Measurements from ENCODE around the gene CCNA2.

CCNA2 gene

DNA sequence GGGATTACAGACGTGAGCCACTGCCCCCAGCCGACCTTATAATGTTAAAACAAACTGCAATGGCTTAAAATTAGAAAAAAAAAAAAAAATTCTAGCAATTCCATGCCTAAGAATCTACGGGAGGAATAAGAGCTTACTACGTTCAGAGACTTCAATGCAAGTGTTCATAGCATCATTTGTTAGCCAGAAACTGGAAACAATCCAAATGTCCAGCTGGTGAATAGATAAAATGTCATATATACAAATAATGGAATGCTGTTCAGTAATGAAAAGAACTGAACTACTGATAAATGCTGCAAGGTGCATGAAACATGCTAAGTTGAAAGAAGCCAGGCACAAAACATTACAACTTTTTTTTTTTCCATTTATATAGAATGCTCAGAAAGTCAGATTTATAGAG lies 17.3 kb downstream of the CCNA2 start:
- H3K27me3 ChIP-seq (ENCODE audit: insufficient read depth, low read length) = no peaks in the 10 kb centered on the region
- H3K36me3 ChIP-seq (ENCODE audit: insufficient read depth, low read length) = peaks cover 59% of the 10 kb centered on the region
- no peak overlapping the region for H3K4me3 ChIP-seq (ENCODE audit: low read depth, low read length)
- peaks cover 18% of the 10 kb centered on the region for H3K4me1 ChIP-seq (ENCODE audit: control insufficient read depth, insufficient read depth, low read length, unreplicated experiment)
- H3K79me2 ChIP-seq (ENCODE audit: control insufficient read depth, insufficient read depth, low read length, unreplicated experiment) = peaks cover 38% of the 10 kb centered on the region
- no peak overlapping the region for H3K27ac ChIP-seq (ENCODE audit: low read depth, low read length)
- H2AFZ ChIP-seq (ENCODE audit: low read length, unreplicated experiment) = no peak overlapping the region

DNA sequence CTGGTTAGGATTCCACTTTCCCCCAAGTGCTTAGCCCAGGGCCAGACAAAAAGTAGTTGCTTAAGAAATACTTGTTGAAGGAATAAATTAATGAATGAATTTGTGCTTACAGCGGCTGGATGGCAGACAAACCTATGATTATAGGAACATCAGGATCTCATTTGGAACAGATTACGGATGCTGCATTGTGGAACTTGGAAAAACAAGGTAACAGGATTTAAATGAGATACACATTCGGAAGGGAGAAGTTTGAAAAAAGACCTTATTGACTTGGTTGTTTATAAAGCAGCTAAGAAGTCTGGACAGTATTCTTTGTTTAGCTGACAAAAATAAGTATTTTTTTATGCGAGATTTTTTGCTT lies 22.0 kb downstream of the CCNA2 start:
- peaks cover 41% of the 10 kb centered on the region for H3K79me2 ChIP-seq (ENCODE audit: control insufficient read depth, insufficient read depth, low read length, unreplicated experiment)
- H3K4me1 ChIP-seq (ENCODE audit: control insufficient read depth, insufficient read depth, low read length, unreplicated experiment) = peaks cover 28% of the 10 kb centered on the region
- H3K4me3 ChIP-seq (ENCODE audit: low read depth, low read length) = peak overlapping the region; percentile 100
- H3K36me3 ChIP-seq (ENCODE audit: insufficient read depth, low read length) = peaks cover 33% of the 10 kb centered on the region
- no peaks in the 10 kb centered on the region for H3K27me3 ChIP-seq (ENCODE audit: insufficient read depth, low read length)
- peak overlapping the region; percentile 96 for H2AFZ ChIP-seq (ENCODE audit: low read length, unreplicated experiment)
- peak overlapping the region; percentile 81 for H3K27ac ChIP-seq (ENCODE audit: low read depth, low read length)

DNA sequence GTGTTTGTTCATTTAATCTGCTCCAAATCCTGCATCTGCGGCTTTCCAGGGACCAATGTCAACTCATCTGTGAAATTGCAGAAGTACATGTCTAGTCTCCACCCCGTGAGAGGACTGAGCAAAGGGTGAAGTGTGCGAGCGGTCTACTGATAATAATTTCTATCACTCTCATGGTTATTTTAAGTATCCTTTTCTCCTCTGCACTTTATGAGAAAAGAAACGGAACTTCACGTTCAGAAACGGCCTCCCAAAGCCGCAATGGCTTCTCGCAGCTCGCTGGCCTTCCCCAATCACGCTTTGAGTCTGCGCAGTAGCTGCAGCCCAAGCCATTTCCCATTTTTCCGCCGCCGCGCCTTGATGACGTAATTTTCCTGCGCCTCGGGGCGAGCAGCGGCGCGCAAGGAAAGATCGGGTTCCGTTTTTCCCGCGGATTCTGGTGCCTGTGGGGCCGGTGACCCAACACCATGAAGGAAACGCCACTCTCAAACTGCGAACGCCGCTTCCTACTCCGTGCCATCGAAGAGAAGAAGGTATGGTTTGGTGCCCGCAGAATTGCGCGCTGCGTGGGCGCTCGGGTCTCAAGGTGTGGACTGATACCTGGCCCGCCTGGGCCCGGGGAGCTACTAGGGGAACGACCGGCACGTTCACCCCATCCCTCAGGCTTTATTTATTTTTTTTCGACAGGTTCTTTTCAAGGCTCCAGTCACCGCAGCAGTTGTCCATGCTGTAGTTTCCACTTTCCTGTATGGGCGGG lies 22.5 kb downstream of the CCNA2 start, which contains the start of gene EXOSC9:
EXOSC9 (plus strand) TSS at position 363 of the 754 bp plus-strand sequence; CDS start at position 465, 102 bp downstream.
- H3K4me1 ChIP-seq (ENCODE audit: control insufficient read depth, insufficient read depth, low read length, unreplicated experiment) = peaks cover 28% of the 10 kb centered on the region
- no peaks in the 10 kb centered on the region for H3K27me3 ChIP-seq (ENCODE audit: insufficient read depth, low read length)
- H3K27ac ChIP-seq (ENCODE audit: low read depth, low read length) = peak within 1 kb of the TSS; percentile 81
- H3K79me2 ChIP-seq (ENCODE audit: control insufficient read depth, insufficient read depth, low read length, unreplicated experiment) = peaks cover 41% of the 10 kb centered on the region
- H2AFZ ChIP-seq (ENCODE audit: low read length, unreplicated experiment) = peak within 1 kb of the TSS; percentile 99
- H3K36me3 ChIP-seq (ENCODE audit: insufficient read depth, low read length) = peaks cover 28% of the 10 kb centered on the region
- peak within 1 kb of the TSS; percentile 100 for H3K4me3 ChIP-seq (ENCODE audit: low read depth, low read length)

DNA sequence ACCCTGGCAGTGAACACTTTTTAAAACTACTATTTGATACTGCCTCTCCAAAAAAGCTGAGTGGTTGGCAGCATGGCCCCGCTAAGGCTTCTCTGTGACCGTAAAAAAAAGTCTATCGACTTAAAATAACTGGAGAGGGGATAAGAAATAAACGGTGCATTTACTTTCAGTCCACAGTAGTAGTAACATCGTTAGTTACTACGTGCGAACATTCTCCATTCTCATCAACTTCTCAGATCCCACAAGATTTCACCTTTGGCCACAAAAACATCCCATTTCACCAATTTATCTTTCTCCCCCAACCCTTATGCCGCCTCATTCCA lies 23.1 kb downstream of the CCNA2 start:
- Histone ChIP-seq H3K79me2 (ENCODE audit: control insufficient read depth, insufficient read depth, low read length, unreplicated experiment) (peaks cover 41% of the 10 kb centered on the region), H3K36me3 (ENCODE audit: insufficient read depth, low read length) (peaks cover 28% of the 10 kb centered on the region), H3K27me3 (ENCODE audit: insufficient read depth, low read length) (no peaks in the 10 kb centered on the region), H3K4me1 (ENCODE audit: control insufficient read depth, insufficient read depth, low read length, unreplicated experiment) (peaks cover 28% of the 10 kb centered on the region), H3K4me3 (ENCODE audit: low read depth, low read length) (peak overlapping the region; percentile 100), H2AFZ (ENCODE audit: low read length, unreplicated experiment) (peak overlapping the region; percentile 99), H3K27ac (ENCODE audit: low read depth, low read length) (peak overlapping the region; percentile 81)

DNA sequence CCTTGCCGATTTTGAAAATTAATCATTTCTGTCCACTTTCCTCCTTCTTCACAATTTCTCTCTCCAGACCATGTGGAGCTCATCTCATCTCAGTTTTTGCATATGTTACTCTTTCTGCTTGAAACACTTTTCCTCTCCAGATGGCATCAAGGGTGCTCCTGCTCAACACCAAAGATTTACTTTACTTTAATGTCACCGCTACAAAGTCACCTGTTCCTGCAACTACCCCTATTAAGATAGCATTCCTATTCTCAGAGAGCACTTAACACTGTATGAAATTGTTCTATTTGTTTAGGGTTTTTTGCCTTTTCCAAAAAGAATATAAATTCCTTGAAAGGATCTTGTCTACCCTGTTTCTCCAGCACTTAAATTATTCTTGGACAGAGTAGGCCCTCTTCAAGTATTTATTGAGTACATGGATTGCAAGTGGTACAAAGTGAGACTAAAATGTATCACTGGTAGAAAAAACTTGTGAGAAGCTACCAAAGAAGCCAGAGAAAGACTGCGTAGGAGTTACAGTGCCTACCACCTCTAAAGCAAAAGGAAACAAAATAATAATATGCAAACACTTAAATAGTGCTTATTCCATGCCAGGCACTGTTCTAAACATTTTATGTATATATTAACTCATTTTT lies 23.7 kb downstream of the CCNA2 start:
- no peak overlapping the region for H3K4me3 ChIP-seq (ENCODE audit: low read depth, low read length)
- no peak overlapping the region for H3K27ac ChIP-seq (ENCODE audit: low read depth, low read length)
- H3K79me2 ChIP-seq (ENCODE audit: control insufficient read depth, insufficient read depth, low read length, unreplicated experiment) = peaks cover 35% of the 10 kb centered on the region
- H3K4me1 ChIP-seq (ENCODE audit: control insufficient read depth, insufficient read depth, low read length, unreplicated experiment) = peaks cover 28% of the 10 kb centered on the region
- no peaks in the 10 kb centered on the region for H3K27me3 ChIP-seq (ENCODE audit: insufficient read depth, low read length)
- peak overlapping the region; percentile 85 for H2AFZ ChIP-seq (ENCODE audit: low read length, unreplicated experiment)
- peaks cover 23% of the 10 kb centered on the region for H3K36me3 ChIP-seq (ENCODE audit: insufficient read depth, low read length)

DNA sequence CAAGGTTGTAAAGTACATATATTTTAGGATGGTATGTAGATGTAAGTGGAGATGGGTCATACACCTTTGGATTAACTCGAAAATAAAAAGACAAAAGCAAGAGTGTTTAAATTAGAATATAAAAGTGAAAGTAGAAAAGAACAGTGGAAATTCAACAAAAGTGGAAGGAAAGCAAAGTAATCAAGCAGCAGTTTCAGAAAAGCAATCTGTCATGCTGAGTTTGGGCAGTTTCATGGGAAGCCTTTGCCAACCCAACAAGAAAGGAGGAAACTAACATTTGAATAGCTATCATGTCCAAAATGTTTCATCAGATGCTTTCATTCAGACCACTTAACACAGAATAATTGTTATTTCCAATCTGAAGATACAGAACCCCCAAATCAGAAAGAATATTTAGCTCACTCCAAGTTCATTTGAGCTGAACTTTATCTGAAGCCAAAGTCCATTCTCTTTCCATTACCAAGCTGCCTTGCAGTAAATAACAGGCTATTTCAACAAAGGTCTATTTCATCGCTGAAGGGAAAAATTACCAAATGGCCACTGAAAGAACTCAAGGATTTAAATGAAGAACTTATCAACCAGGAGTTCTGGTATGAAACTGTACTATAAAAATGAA lies 24.4 kb downstream of the CCNA2 start:
- Histone ChIP-seq H3K36me3 (ENCODE audit: insufficient read depth, low read length) (peaks cover 16% of the 10 kb centered on the region), H3K4me1 (ENCODE audit: control insufficient read depth, insufficient read depth, low read length, unreplicated experiment) (peaks cover 25% of the 10 kb centered on the region), H3K79me2 (ENCODE audit: control insufficient read depth, insufficient read depth, low read length, unreplicated experiment) (peaks cover 28% of the 10 kb centered on the region), H3K27me3 (ENCODE audit: insufficient read depth, low read length) (no peaks in the 10 kb centered on the region), H3K27ac (ENCODE audit: low read depth, low read length) (no peak overlapping the region), H2AFZ (ENCODE audit: low read length, unreplicated experiment) (peak overlapping the region; percentile 85), H3K4me3 (ENCODE audit: low read depth, low read length) (peak overlapping the region; percentile 10; the same call in 1 of the 2 replicates)

DNA sequence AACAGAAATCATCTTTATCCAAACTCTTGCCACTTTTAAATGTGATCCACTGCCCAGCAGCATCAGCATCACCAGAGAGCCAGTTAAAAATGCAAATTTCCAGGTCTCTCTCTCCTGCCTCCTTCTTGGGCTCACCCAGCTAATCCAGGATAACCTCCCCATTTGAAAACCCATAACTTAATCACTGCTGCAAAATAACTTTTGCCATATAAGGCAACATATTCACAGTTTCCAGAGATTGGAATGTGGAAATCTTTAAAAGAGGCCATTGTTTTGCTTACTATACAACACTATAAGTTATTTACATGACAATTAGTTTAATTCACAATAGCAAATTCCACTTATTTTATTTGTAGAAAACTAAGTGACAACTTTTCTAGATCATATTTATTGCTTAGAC lies 27.4 kb downstream of the CCNA2 start:
- Histone ChIP-seq H3K27me3 (ENCODE audit: insufficient read depth, low read length) (no peaks in the 10 kb centered on the region), H3K4me3 (ENCODE audit: low read depth, low read length) (no peak overlapping the region), H3K4me1 (ENCODE audit: control insufficient read depth, insufficient read depth, low read length, unreplicated experiment) (peaks cover 19% of the 10 kb centered on the region), H3K27ac (ENCODE audit: low read depth, low read length) (no peak overlapping the region), H3K36me3 (ENCODE audit: insufficient read depth, low read length) (no peaks in the 10 kb centered on the region), H2AFZ (ENCODE audit: low read length, unreplicated experiment) (no peak overlapping the region), H3K79me2 (ENCODE audit: control insufficient read depth, insufficient read depth, low read length, unreplicated experiment) (peaks cover under 1% of the 10 kb centered on the region)

DNA sequence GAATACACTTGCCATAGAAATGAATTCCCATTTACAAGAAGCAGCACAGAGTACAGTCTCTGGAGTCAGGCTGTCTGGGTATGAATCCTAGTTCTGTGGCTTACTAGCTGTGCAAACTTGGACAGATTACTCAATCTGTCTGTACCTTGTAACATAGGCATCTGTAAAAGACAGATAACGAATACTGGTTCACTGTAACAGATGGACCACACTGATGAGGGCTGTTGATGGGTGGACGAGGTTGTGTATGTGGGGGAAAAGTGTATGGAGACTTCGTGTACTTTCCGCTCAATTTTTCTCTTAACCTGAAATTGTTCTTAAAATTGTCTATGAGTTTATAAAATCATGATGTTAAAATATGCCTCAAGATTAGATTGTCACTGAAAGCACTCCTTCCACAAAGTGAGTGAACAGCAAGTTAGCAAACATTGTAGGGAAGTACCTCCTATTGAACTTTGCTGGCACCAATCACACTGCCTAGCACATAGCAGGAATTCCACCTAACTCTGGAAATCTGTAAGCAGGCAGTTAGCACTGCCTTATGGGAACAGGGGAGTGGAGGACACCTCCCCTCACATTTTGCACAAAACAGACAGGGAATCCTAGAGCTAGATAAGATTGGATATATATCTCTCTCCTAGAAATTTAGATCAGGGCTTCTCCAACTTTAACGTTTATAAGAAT lies 29.0 kb downstream of the CCNA2 start:
- no peaks in the 10 kb centered on the region for H3K27me3 ChIP-seq (ENCODE audit: insufficient read depth, low read length)
- no peaks in the 10 kb centered on the region for H3K36me3 ChIP-seq (ENCODE audit: insufficient read depth, low read length)
- no peak overlapping the region for H3K27ac ChIP-seq (ENCODE audit: low read depth, low read length)
- no peaks in the 10 kb centered on the region for H3K79me2 ChIP-seq (ENCODE audit: control insufficient read depth, insufficient read depth, low read length, unreplicated experiment)
- no peak overlapping the region for H3K4me3 ChIP-seq (ENCODE audit: low read depth, low read length)
- peaks cover 24% of the 10 kb centered on the region for H3K4me1 ChIP-seq (ENCODE audit: control insufficient read depth, insufficient read depth, low read length, unreplicated experiment)
- H2AFZ ChIP-seq (ENCODE audit: low read length, unreplicated experiment) = no peak overlapping the region

DNA sequence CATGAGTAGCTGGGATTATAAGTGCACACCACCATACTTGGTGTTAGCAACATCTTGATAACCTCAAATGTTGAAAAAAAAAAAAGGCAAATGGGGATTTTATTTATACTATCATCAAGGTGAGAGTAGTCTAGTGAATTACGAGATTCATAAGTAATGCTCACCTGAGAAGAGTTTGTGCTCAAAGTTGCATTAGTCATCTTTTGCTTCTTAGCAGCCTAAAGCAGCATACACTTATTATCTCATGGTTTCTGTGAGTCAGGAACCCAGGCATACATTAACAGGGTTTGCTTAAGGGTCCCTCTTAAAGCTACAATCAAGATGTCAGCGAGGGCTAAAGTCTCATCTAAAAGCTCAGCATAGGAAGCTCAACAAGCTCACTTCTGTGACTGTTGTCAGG lies 30.7 kb downstream of the CCNA2 start:
- peaks cover 36% of the 10 kb centered on the region for H3K4me1 ChIP-seq (ENCODE audit: control insufficient read depth, insufficient read depth, low read length, unreplicated experiment)

DNA sequence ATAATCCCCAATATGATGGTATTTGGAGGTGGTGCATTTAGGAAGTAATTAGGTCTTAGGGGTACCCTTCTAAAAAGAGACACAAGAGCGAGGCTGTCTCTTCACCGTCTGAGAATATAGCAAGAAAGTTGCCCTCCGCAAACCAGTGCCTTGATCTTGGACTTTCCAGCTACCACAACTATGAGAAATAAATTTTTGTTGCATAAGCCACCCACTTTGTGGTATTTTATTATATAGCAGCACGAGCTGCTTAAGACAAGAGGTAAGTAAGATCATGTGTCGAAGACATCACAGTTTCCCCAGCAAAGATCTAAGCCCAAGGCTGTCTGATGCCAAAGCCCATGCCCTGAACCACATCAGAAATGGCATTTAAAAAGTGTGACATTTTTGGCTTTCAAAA lies 32.2 kb downstream of the CCNA2 start:
- Histone ChIP-seq H3K79me2 (ENCODE audit: control insufficient read depth, insufficient read depth, low read length, unreplicated experiment) (no peaks in the 10 kb centered on the region), H3K4me1 (ENCODE audit: control insufficient read depth, insufficient read depth, low read length, unreplicated experiment) (peaks cover 43% of the 10 kb centered on the region), H3K27ac (ENCODE audit: low read depth, low read length) (no peak overlapping the region), H3K4me3 (ENCODE audit: low read depth, low read length) (no peak overlapping the region), H3K27me3 (ENCODE audit: insufficient read depth, low read length) (no peaks in the 10 kb centered on the region), H3K36me3 (ENCODE audit: insufficient read depth, low read length) (no peaks in the 10 kb centered on the region), H2AFZ (ENCODE audit: low read length, unreplicated experiment) (no peak overlapping the region)

More for the DNA sequence above, 30.7 kb downstream of the CCNA2 start:
- Histone ChIP-seq H3K36me3 (ENCODE audit: insufficient read depth, low read length) (no peaks in the 10 kb centered on the region), H3K4me3 (ENCODE audit: low read depth, low read length) (no peak overlapping the region), H3K27me3 (ENCODE audit: insufficient read depth, low read length) (no peaks in the 10 kb centered on the region), H3K27ac (ENCODE audit: low read depth, low read length) (no peak overlapping the region), H2AFZ (ENCODE audit: low read length, unreplicated experiment) (no peak overlapping the region), H3K79me2 (ENCODE audit: control insufficient read depth, insufficient read depth, low read length, unreplicated experiment) (no peaks in the 10 kb centered on the region)

Data from ACC112 (cell line).